ENCODE results near the gene ANAPC16. TPM values are rescaled to one million over a fixed set of nuclear protein-coding genes. Genes with fewer than 3 reads are reported as not detected.
"Not testable (repeated sequence)": the region's sequence is repeated elsewhere in the genome, so short reads cannot be mapped to it uniquely, and the experiment has no call there.

ANAPC16 gene
- total RNA-seq, 1 donor from 2014 or later, result 28.1 TPM

DNA sequence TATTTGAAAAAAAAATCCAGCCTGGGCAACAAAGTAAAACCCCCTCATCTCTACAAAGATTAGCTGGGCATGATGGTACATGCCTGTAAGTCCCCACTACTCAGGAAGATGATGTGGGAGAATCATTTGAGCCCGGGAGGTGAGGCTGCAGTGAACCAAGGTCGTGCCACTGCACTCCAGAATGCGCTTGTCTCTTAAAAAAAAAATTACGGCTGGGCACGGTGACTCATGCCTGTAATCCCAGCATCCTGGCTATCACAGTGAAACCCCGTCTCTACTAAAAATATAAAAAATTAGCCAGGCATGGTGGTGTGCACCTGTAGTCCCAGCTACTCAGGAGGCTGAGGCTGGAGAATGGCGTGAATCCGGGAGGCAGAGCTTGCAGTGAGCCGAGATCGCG, 4.4 kb upstream of the ANAPC16 start:
- DNase-seq (ENCODE audit: extremely low read depth, low read depth, low spot score), result not testable (repeated sequence)

DNA sequence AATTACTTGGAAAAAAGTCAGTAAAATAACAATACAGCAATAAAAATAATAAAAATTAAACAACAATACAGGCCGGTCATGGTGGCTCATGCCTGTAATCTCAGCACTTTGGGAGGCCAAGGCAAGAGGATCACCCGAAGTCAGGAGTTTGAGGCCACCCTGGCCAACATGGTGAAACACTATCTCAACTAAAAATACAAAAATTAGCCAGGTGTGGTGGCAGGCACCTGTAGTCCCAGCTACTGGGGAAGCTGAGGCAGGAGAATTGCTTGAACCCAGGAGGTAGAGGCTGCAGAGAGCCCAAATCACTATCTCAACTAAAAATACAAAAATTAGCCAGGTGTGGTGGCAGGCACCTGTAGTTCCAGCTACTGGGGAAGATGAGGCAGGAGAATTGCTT, 4.0 kb upstream of the ANAPC16 start:
- DNase-seq (ENCODE audit: extremely low read depth, low read depth, low spot score), result not testable (repeated sequence)

DNA sequence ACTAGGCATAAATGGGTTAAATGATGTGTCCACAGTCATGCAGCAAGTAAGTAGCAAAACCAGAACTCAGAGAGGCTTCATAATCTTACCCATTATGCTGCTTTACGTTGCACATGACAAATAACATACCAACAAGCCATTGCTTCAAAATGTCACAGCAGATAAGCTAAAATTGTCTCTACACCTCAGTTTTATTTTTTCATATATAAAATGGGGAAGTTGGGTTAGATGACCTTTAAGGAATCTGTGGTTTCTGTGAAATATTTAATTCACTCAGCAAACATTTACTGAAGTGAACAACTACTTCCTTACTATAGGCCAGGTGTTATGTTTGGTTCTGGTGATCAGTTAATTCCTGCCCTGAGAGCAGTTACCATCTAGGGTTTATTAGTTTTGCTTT, 2.5 kb downstream of the ANAPC16 start:
- DNase-seq (ENCODE audit: extremely low read depth, low read depth, low spot score), result no peak

DNA sequence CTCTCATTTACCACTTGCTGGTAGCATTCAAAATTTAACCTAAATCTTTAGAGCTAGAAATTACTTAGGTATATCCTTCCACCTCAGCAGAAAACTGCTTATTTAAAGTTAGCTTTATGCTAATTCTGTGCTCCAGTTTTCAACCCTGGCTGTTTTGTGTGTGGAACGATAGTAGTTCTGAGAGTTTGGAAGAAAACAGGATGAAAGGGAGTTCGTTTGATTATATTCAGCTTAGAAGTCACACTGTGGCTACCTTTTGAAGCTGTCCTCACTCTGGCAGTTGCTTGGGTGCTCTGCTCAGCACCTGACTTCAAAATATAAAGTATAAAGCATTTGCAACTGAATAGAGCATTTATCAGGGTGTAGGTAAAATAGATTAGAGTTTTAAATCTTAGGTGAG, 2.9 kb downstream of the ANAPC16 start:
- no peak for DNase-seq (ENCODE audit: extremely low read depth, low read depth, low spot score)

DNA sequence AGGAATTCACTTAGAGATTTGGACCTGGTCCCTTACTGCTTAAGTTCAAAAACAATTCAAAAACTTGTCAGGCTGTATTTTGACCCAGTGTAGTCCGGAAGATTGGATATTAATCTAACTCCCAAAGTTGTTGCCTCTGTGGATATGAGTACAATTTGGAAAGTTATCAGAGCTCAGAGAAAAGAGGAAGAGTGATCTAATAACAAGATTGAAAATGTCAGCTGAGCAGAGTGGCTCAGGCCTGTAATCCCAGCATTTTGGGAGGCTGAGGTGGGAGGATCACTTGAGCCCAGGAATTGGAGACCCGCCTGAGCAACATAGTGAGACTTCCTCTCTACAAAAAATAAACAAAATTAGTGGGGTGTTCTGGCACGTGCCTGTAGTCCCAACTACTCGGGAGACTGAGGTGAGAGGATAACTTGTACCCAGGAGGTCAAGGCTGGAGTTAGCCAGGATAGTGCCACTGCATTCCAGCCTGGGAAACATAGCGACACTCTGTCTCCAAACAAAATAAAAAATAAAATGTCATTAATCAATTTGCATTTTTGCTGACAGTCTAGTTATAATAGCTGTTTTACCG, 3.5 kb downstream of the ANAPC16 start:
- DNase-seq (ENCODE audit: extremely low read depth, low read depth, low spot score), result no peak

DNA sequence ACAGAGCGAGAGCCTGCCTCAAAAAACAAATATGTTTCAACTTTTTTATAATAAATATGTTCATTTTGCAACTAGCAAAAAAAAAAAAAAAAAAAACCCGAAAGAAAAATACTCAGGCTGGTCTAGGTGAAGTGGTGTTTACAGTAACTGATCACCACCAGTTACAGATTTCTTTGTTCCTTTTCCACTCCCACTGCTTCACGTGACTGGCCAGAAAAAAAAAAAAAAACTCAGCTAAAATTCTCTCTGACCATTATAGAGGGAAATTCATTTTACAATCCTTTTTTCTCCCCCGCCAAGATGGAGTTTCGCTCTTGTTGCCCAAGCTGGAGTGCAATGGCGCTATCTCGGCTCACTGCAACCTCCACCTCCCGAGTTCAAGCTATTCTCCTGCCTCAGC, 4.8 kb downstream of the ANAPC16 start:
- DNase-seq (ENCODE audit: extremely low read depth, low read depth, low spot score), result no peak

DNA sequence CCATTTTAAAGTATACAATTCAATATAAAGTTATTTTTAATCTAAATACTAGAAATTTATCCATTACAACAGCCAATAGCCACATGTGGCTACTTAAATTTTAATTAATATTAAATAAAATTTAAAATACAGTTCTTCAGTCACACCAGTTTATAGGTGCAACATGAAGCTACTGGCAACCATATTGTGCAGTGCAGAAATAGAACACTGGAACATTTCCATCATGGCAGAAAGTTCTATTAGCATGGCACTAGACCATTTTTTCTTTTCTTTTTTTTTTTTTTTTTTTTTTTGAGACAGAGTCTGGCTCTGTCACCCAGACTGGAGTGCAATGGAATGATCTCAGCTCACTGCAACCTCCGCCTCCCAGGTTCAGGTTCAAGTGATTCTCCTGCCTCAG, 5.5 kb downstream of the ANAPC16 start:
- DNase-seq (ENCODE audit: extremely low read depth, low read depth, low spot score), result no peak

DNA sequence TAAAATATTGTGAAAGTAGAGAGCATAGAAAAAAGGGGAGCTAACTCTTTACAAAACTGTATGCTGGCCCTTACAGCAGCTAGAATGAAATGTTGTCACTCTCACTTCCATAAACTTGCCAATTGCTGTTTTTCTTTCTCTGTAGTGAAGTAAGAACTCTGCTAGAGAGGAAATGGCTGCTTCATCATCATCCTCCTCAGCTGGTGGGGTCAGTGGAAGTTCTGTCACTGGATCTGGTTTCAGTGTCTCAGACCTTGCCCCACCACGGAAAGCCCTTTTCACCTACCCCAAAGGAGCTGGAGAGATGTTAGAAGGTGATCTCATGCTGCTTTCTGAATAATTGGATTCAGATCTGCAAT, 7.9 kb downstream of the ANAPC16 start:
- DNase-seq (ENCODE audit: extremely low read depth, low read depth, low spot score), result no peak

DNA sequence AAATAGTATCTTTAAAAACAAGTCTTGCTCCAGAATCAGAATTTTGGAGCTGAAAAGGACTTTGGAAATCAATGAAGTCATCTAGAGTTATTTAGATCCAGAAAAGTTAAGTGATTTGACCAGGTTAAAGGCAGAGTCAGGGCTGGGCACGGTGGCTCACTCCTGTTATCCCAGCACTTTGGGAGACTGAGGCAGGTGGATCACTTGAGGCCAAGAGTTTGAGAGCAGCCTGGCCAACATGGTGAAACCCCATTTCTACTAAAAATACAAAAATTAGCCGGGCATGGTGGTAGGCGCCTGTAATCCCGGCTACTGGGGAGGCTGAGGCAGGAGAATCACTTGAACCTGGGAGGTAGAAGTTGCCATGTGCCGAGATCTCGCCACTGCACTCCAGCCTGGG, 8.4 kb downstream of the ANAPC16 start:
- not testable (repeated sequence) for DNase-seq (ENCODE audit: extremely low read depth, low read depth, low spot score)

DNA sequence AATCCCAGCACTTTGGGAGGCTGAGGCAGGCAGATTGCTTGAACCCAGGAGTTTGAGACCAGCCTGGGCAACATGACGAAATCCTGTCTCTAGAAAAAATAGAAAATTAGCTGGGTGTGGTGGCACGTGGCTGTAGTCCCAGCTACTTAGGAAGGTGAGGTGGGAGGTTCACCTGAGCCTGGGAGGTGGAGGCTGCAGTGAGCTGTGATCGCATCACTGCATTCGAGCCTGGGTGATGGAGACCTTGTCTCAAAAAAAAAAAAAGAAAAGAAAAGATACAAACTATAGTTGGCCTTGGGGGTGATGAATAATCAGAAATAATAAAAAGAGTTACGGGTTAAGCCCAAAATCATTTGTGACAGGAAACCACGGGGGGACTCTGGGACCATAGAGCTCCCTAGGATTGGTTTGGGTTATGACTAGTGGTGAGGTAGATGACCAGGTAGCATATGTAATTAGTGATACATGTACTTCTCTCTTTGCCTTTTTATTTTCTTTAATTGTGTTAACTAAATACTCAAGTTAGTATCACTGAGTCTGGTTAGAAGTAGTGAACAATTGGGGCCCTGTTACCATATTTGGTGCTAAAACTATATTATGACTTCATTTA, 10.7 kb downstream of the ANAPC16 start:
- no peak for DNase-seq (ENCODE audit: extremely low read depth, low read depth, low spot score)

DNA sequence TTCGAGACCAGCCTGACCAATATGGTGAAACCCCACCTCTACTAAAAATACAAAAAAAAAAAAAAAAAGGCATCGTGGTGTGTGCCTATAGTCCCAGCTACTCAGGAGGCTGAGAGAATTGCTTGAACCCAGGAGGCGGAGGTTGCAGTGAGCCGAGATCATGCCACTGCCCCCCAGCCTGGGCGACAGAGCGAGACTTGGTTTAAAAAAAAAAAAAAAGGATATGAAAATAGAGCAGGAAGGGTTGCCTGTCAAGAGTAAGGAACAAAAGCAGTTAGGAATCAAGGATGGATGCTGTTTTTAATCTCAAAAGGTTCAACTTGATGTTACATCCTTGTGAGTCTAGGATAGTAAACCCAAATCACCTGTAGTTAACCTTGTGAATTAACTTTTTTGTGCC, 12.0 kb downstream of the ANAPC16 start:
- no peak for DNase-seq (ENCODE audit: extremely low read depth, low read depth, low spot score)

DNA sequence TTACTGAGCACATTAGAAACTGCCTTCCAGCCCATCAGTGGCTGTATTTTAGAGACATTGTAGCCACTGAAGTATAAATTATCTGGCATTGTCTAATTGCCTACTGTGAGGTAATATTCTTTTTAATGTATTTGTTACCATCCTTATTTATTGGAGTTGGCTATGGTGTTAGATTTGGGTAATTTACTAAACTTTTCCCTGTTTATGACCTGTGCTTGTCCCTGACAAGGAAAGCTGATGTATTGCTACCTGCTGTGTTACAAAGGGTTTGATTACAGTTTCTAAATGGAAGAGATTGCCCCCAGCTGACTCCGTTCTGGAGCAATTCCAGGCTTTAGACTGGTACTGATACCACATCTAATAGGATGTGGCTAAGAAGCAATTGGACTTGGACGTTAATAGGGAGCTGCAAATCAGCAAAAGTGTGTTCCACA, 12.5 kb downstream of the ANAPC16 start:
- DNase-seq (ENCODE audit: extremely low read depth, low read depth, low spot score), result no peak

DNA sequence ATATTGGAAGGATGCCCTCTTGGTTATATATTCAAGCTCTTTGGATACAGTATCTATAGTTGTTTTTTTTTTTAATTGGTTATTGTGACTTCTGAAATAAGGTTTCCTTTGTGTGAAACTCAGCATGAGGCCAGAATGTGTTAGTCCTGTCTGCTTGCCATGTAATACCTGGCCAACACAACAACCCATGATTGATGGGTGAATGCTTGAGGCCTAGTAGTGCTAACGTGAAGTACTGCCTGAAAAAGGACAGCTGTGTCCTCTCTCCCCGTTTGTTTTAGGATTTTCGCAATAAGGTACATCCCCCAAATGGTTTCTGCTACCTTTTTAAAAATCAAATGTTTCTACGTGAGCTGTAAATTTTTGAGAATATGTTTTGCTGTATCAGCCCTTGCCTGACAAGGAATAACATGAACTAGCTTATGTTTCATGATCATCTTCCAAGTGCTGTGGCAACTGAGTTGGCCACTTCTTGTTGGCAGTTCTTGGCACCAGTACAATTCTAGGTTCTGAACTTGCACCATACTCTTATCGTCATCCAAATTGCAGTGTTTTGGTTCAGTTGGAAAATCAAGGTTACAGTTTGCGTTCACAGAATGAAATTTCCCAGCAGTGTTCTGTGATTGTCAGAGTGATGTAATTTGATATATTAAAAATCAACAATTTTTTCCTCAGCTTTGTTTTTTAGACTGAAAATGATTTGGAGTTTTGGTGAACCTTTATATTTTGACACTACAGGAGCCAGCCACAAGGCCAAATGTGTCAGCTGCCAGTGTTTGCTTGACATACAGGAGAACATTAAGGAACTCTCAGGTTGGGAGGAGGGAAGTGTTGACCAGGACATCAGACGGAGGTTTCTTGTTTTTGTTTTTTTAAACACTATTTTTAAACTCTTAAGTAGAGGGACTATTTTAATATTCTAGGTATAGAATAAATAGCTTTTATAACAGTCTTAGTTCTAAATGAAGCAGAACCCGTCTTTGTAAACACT, 13.7 kb downstream of the ANAPC16 start:
- DNase-seq (ENCODE audit: extremely low read depth, low read depth, low spot score), result no peak

DNA sequence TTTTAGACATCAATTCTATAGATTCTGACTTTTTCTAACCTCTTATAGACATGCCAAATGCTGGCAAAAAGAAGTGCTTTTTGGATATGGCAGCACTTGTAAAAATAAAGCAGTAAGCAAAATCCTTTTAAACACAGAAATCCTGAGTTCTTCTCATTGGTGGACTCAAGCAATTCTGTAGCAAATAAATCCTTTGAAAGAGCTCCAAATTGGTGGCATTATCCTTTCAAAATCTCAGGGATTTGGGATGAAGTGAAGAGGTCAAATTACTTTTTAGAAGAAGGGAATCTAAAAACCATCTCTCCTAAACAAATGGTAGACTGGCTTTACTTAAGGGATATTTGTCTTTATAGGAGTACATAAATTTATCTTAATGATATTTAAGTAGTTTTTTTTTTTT, 17.8 kb downstream of the ANAPC16 start:
- no peak for DNase-seq (ENCODE audit: extremely low read depth, low read depth, low spot score)

DNA sequence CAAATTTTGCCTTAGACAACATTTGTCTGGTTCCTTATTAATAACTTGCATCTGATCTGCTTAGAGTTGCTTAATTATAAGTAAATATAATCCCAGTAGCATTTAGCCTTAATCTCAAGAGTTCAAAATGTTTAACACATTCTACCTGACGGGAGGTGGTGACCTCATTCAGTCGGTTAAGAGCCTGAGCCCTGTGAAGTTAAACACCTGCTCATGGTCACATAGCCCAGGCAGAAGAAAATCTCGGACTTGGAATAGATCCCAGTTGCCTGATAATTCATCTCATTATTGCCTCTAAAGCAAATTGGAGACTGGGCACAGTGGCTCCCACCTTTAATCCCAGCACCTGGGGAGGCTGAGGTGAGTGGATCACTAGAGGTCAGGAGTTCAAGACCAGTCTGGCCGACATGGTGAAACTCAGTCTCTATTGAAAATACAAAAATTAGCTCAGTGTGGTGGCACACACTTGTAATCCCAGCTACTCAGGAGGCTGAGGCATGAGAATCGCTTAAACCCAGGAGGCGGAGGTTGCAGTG, 18.8 kb downstream of the ANAPC16 start:
- DNase-seq (ENCODE audit: extremely low read depth, low read depth, low spot score), result no peak

DNA sequence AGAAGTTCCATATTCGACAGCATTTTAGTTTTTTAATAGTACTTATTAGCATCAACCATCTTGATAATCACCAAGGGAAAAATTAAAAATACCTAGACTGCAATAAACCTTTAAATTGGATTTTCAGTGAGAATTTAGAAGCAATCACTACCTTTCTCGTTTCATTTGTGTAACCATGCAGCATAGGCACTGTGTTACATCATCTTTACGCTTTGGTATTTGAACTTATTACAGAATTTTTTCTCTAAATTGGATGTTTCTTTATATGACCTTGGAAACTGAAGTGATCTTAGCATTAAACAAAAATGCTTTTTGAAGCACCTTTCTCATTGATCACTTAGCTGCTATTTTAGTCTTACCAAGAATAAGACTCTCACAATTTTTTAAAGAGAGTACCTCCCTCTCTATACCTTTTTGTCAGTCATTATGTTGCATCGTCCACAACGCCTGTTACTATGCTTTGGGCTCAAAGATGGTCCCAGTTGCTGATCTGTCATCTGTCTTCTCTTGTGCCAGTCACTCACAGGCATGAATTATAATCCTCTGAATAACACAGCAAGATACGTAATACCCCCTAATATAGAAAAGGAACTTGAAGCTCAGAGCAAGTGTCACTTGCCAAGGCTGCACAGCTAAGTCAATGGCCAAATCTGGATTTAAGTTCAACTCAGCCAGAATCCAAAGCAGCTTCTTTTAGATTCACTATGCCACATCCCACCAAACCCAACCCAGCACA, 19.9 kb downstream of the ANAPC16 start:
- no peak for DNase-seq (ENCODE audit: extremely low read depth, low read depth, low spot score)

DNA sequence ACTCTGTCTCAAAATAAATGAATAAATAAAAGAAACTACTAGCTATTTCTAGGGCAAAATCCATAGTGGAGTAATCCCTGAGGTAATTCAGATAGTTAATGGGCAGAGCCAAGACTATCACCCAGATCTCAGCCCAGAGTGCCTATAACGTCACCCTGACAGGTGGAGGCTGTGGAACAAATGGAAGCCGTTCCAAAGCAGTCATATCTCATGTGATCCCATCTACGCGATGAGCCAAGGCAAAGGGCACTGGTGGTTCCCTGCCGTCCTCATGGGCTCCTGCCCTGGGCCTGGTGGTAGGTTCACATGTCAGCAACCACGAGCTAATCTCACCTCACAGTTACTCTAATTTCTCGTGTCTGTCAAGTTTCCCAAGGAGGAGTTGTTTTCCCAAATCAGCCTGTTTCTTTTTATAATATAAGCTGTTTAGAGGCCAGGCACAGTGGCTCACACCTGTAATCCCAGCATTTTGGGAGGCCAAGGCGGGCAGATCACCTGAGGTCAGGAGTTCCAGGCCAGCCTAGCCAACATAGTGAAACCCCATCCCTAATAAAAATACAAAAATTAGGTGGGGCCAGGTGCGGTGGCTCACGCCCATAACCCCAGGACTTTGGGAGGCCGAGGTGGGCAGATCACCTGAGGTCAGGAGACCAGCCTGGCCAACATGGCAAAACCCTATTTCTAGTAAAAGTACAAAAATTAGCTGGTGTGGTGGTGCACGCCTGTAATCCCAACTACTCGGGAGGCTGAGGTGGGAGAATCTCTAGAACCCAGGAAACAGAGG, 22.8 kb downstream of the ANAPC16 start:
- DNase-seq (ENCODE audit: extremely low read depth, low read depth, low spot score), result no peak

DNA sequence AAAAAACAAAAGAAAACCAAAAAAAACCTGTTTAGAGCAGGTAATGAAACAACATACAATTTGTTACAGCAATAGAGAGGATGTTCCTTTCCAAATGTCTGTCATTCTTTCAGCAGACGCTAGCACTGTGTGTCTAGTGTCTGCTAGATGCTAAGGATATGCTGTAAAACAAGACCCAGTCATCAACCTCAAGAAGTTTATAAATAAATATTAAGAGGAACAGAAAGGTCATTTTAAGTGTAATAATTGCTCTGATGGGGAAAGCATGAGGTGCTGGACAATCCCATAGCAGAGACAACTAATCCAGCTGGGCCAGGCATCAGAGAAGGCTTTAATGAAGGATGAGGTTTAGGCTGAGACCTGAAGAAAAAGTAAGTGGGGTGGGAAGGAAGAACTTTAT, 23.6 kb downstream of the ANAPC16 start:
- no peak for DNase-seq (ENCODE audit: extremely low read depth, low read depth, low spot score)

DNA sequence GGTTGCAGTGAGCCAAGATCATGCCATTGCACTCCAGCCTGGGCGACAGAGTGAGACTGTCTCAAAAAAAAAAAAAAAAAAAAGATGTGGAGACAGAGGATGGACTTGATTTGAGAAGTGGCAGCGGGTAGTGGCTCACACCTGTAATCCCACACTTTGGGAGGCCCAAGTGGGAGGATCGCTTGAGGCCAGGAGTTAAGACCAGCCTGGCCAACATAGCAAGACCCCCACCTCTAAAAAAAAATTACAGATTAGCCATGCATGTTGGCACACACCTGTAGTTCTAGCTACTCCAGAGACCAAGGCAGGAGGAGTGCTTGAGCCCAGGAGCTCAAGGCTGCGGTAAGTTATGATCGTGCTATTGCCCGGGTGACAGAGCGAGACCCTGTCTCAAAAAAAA, 24.6 kb downstream of the ANAPC16 start:
- DNase-seq (ENCODE audit: extremely low read depth, low read depth, low spot score), result no peak

DNA sequence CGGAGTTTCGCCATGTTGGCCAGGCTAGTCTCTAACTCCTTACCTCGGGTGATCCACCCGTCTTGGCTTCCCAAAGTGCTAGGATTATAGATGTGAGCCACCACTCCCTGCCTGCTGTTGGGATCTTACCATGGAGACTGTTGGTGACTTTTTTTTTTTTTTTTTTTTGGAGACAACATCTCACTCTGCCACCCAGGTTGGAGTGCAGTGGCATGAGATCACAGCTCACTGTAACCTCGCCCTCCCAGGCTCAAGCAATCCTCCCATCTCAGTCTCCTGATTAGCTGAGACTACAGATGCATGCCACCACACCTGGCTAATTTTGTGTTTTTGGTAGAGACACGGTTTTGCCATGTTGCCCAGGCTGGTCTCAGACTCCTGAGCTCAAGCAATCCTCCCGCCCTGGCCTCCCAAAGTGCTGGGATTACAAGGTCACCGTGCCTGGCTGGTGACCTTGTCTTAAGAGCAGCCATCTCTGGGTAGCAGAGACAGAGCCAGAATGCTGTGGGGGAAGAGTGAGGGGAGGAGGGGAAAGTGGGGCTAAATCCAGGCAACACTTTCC, 26.0 kb downstream of the ANAPC16 start:
- no peak for DNase-seq (ENCODE audit: extremely low read depth, low read depth, low spot score)
